H9 (cell line): ENCODE results near the gene SETBP1. TPM values are rescaled to one million over a fixed set of nuclear protein-coding genes. Genes with fewer than 3 reads are reported as not detected.
"Not testable (repeated sequence)": the region's sequence is repeated elsewhere in the genome, so short reads cannot be mapped to it uniquely, and the experiment has no call there.

ENCODE experiments used
- DNase-seq: peaks from one replicate; pipeline ENCODE4 v3.0.0-alpha.2; 2017
- H2AFZ ChIP-seq: one replicate; pipeline ENCODE4 v1.6.1; 2013; ENCODE audit warnings: mild to moderate bottlenecking, low read length, control low read depth, moderate library complexity
- H2AK5ac ChIP-seq: 2 replicates; pipeline ENCODE4 v1.6.1; 2013; ENCODE audit warnings: low read length, control low read depth, mixed read lengths; ENCODE audit not compliant: insufficient read length
- H2BK120ac ChIP-seq: one replicate; pipeline ENCODE4 v1.6.1; 2013; ENCODE audit warnings: low read depth, mild to moderate bottlenecking, low read length, control low read depth, inconsistent platforms; ENCODE audit not compliant: poor library complexity, severe bottlenecking
- H2BK12ac ChIP-seq: 2 replicates; pipeline ENCODE4 v1.6.1; 2013; ENCODE audit warnings: low read length, control low read depth, mixed read lengths, low read depth; ENCODE audit not compliant: insufficient read length
- H2BK15ac ChIP-seq: 2 replicates; pipeline ENCODE4 v1.6.1; 2013; ENCODE audit warnings: low read depth, low read length, control low read depth
- H2BK20ac ChIP-seq: one replicate; pipeline ENCODE4 v1.6.1; 2013; ENCODE audit warnings: low read depth, mild to moderate bottlenecking, low read length, control low read depth, inconsistent platforms; ENCODE audit not compliant: poor library complexity, severe bottlenecking
- H2BK5ac ChIP-seq: 2 replicates; pipeline ENCODE4 v1.6.1; 2013; ENCODE audit warnings: low read length, control low read depth, mixed read lengths; ENCODE audit not compliant: insufficient read length
- H3K14ac ChIP-seq: 2 replicates; pipeline ENCODE4 v1.6.1; 2013; ENCODE audit warnings: low read length, control low read depth; ENCODE audit not compliant: insufficient read depth
- H3K18ac ChIP-seq: 2 replicates; pipeline ENCODE4 v1.6.1; 2013; ENCODE audit warnings: low read depth, mild to moderate bottlenecking, mixed read lengths, low read length, control low read depth; ENCODE audit not compliant: insufficient read length
- H3K23ac ChIP-seq: 2 replicates; pipeline ENCODE4 v1.6.1; 2013; ENCODE audit warnings: low read length, control low read depth, mixed read lengths, low read depth; ENCODE audit not compliant: insufficient read length
- H3K23me2 ChIP-seq: 2 replicates; pipeline ENCODE4 v1.6.1; 2013; ENCODE audit warnings: low read depth, mild to moderate bottlenecking, mixed read lengths, low read length, control low read depth; ENCODE audit not compliant: insufficient read length, poor library complexity, severe bottlenecking
- H3K27ac ChIP-seq: 2 replicates; pipeline ENCODE4 v1.5.1; 2013; ENCODE audit warnings: low read length, control low read depth, mixed read lengths, low read depth; ENCODE audit not compliant: insufficient read length
- H3K27me3 ChIP-seq: 2 replicates; pipeline ENCODE4 v1.6.1; 2013; ENCODE audit warnings: low read length, control low read depth, inconsistent platforms; ENCODE audit not compliant: insufficient read depth
- H3K4ac ChIP-seq: 2 replicates; pipeline ENCODE4 v1.6.1; 2013; ENCODE audit warnings: low read depth, mild to moderate bottlenecking, control low read depth, inconsistent platforms, low read length, moderate library complexity
- H3K4me1 ChIP-seq: 2 replicates; pipeline ENCODE4 v1.6.1; 2013; ENCODE audit warnings: low read length, control low read depth, inconsistent platforms; ENCODE audit not compliant: insufficient read depth
- H3K4me2 ChIP-seq: 2 replicates; pipeline ENCODE4 v1.6.1; 2013; ENCODE audit warnings: low read length, control low read depth, mixed read lengths; ENCODE audit not compliant: insufficient read length, insufficient read depth
- H3K56ac ChIP-seq: 2 replicates; pipeline ENCODE4 v1.6.1; 2013; ENCODE audit warnings: low read depth, mild to moderate bottlenecking, mixed read lengths, low read length, control low read depth; ENCODE audit not compliant: insufficient read length
- H3K79me1 ChIP-seq: 2 replicates; pipeline ENCODE4 v1.6.1; 2013; ENCODE audit warnings: low read depth, mild to moderate bottlenecking, moderate library complexity, low read length, control low read depth, inconsistent platforms; ENCODE audit not compliant: insufficient read depth, poor library complexity, severe bottlenecking
- H3K79me2 ChIP-seq: 2 replicates; pipeline ENCODE4 v1.6.1; 2013; ENCODE audit warnings: low read length, control low read depth, inconsistent platforms; ENCODE audit not compliant: insufficient read depth
- H3K9ac ChIP-seq: 2 replicates; pipeline ENCODE4 v1.6.1; 2013; ENCODE audit warnings: low read length, control low read depth, mixed read lengths; ENCODE audit not compliant: insufficient read length; ENCODE audit errors: extremely low read depth
- H3K9me3 ChIP-seq: one replicate; pipeline ENCODE4 v1.6.1; 2013; ENCODE audit warnings: low read depth, low read length, inconsistent platforms; ENCODE audit not compliant: control insufficient read depth
- H3T11ph ChIP-seq: one replicate; pipeline ENCODE4 v1.6.1; 2013; ENCODE audit warnings: mild to moderate bottlenecking, low read length, control low read depth, inconsistent platforms
- H4K20me1 ChIP-seq: one replicate; pipeline ENCODE4 v1.6.1; 2013; ENCODE audit not compliant: control insufficient read depth, insufficient read length, insufficient read depth
- H4K5ac ChIP-seq: 2 replicates; pipeline ENCODE4 v1.6.1; 2013; ENCODE audit warnings: low read depth, mild to moderate bottlenecking, mixed read lengths, low read length, control low read depth; ENCODE audit not compliant: insufficient read length
- H4K8ac ChIP-seq: replicated peaks from 2 replicates; pipeline ENCODE4 v1.6.1; 2013; ENCODE audit warnings: low read length, control low read depth, mixed read lengths, low read depth; ENCODE audit not compliant: insufficient read length
- H4K91ac ChIP-seq: 2 replicates; pipeline ENCODE4 v1.6.1; 2013; ENCODE audit warnings: low read depth, mild to moderate bottlenecking, moderate library complexity, mixed read lengths, low read length, control low read depth; ENCODE audit not compliant: insufficient read length
- H3K27ac Mint-ChIP-seq, 3 experiments: 2 replicates in 2 of 3; 3 replicates in 1 of 3; pipeline ENCODE4 v1.8.0; 2020 to 2021; ENCODE audit warnings: mixed read lengths in 3 of 3, mild to moderate bottlenecking in 1 of 3, moderate library complexity in 1 of 3
- H3K27me3 Mint-ChIP-seq: 2 replicates; pipeline ENCODE4 v1.8.0; 2021; ENCODE audit warnings: low read depth, mild to moderate bottlenecking, moderate library complexity, mixed read lengths
- H3K36me3 Mint-ChIP-seq, 3 experiments: 2 replicates in 2 of 3; 3 replicates in 1 of 3; pipeline ENCODE4 v1.8.0; 2020 to 2021; ENCODE audit warnings: low read depth in 3 of 3, mixed read lengths in 3 of 3; ENCODE audit not compliant: insufficient read depth in 1 of 3
- H3K4me1 Mint-ChIP-seq, 2 experiments: 2 replicates each; pipeline ENCODE4 v1.8.0; 2020; ENCODE audit warnings: mixed read lengths in 2 of 2
- H3K4me3 Mint-ChIP-seq, 2 experiments: 2 replicates in 1 of 2; 3 replicates in 1 of 2; pipeline ENCODE4 v1.8.0; 2020 to 2021; ENCODE audit warnings: mild to moderate bottlenecking in 2 of 2, mixed read lengths in 2 of 2, moderate library complexity in 1 of 2
- H3K9me3 Mint-ChIP-seq, 2 experiments: 2 replicates in 1 of 2; 3 replicates in 1 of 2; pipeline ENCODE4 v1.8.0; 2020; ENCODE audit warnings: mild to moderate bottlenecking in 2 of 2, mixed read lengths in 2 of 2, moderate library complexity in 1 of 2
- CTCF ChIP-seq: fragments of 200-600 bp; sonication (generic); conservative IDR thresholded peaks from 3 replicates; pipeline ENCODE4 v1.8.0; 2021; ENCODE audit warnings: antibody characterized with exemption, mild to moderate bottlenecking
- WGBS: extraction: QIAGEN DNeasy Blood & Tissue Kit; methylation state at CpG from one replicate; pipeline ENCODE4 v1.1.7; 2013; ENCODE audit warnings: missing lambda C conversion rate, low lambda C conversion rate, mixed read lengths; ENCODE audit not compliant: insufficient read length; ENCODE audit errors: extremely low coverage; 5-methylcytosine and 5-hydroxymethylcytosine counted together
- total RNA-seq: library from RNA; stranded (reverse); gene quantifications from 2 replicates; pipeline ENCODE4 v1.2.1, GENCODE V29; 2021

The SETBP1 gene
- total RNA-seq, 1 experiment from 2014 or later: 4.6 TPM

GRCh38 chr18:44799907-44800421 is 119.3 kb downstream of the SETBP1 start:
- no peak overlapping the region for H4K8ac ChIP-seq
- Mint-ChIP-seq H3K27me3 (no peaks in the 10 kb centered on the region; the same call in 1 of the 2 replicates), H3K27ac (no peak overlapping the region), H3K4me1 (peaks cover 20 to 22% of the 10 kb centered on the region in 2 experiments), H3K4me3 (no peak overlapping the region), H3K36me3 (peaks cover 5 to 12% (median 7%) of the 10 kb centered on the region in 3 experiments), H3K9me3 (peaks cover 3 to 5% of the 10 kb centered on the region in 2 experiments; a peak in 4 of 5 replicates)
- H2AFZ ChIP-seq: no peak overlapping the region
- H2BK12ac ChIP-seq: no peak overlapping the region
- H3K27ac ChIP-seq: no peak overlapping the region
- no peak overlapping the region for H3K4me2 ChIP-seq
- no peak overlapping the region for H3K23ac ChIP-seq
- no peak overlapping the region for H2BK15ac ChIP-seq
- no peak overlapping the region for H2BK5ac ChIP-seq
- WGBS: no CpG with 5 or more reads among the region's 1 CpG
- no peak overlapping the region for H3T11ph ChIP-seq
- H3K4ac ChIP-seq: no peak overlapping the region
- H3K4me1 ChIP-seq: peaks cover 6% of the 10 kb centered on the region; the same call in 1 of the 2 replicates
- no peak for TF ChIP-seq CTCF
- H3K14ac ChIP-seq: no peak overlapping the region
- H3K9ac ChIP-seq: no peak overlapping the region
- no peaks in the 10 kb centered on the region for H3K27me3 ChIP-seq
- no peak for DNase-seq
- no peaks in the 10 kb centered on the region for H3K79me2 ChIP-seq
- H3K9me3 ChIP-seq: no peaks in the 10 kb centered on the region
- no peak overlapping the region for H4K5ac ChIP-seq
- no peak overlapping the region for H2BK20ac ChIP-seq
- no peak overlapping the region for H3K18ac ChIP-seq
- no peaks in the 10 kb centered on the region for H4K20me1 ChIP-seq
- no peak overlapping the region for H2BK120ac ChIP-seq
- H3K23me2 ChIP-seq: no peaks in the 10 kb centered on the region
- H3K79me1 ChIP-seq: no peaks in the 10 kb centered on the region
- H3K56ac ChIP-seq: no peak overlapping the region
- no peak overlapping the region for H2AK5ac ChIP-seq
- H4K91ac ChIP-seq: no peak overlapping the region

- H3K9ac ChIP-seq, H3T11ph ChIP-seq, H4K5ac ChIP-seq, H3K79me2 ChIP-seq, H2BK120ac ChIP-seq, H4K8ac ChIP-seq, H3K4ac ChIP-seq, H3K14ac ChIP-seq, H4K91ac ChIP-seq, H3K27ac Mint-ChIP-seq, H3K79me1 ChIP-seq, H3K27ac ChIP-seq, H2AFZ ChIP-seq, H3K23me2 ChIP-seq, H3K9me3 Mint-ChIP-seq, H3K4me2 ChIP-seq, H3K4me1 ChIP-seq, H3K27me3 Mint-ChIP-seq, H3K18ac ChIP-seq, H3K27me3 ChIP-seq, H4K20me1 ChIP-seq, H2BK20ac ChIP-seq, H3K23ac ChIP-seq, H3K56ac ChIP-seq, H2AK5ac ChIP-seq, H3K4me3 Mint-ChIP-seq, H2BK5ac ChIP-seq, DNase-seq, H3K9me3 ChIP-seq, H2BK15ac ChIP-seq, H2BK12ac ChIP-seq: not testable (repeated sequence)
- Mint-ChIP-seq H3K36me3 (peaks cover 5 to 12% (median 7%) of the 10 kb centered on the region in 3 experiments), H3K4me1 (peaks cover 22 to 23% of the 10 kb centered on the region in 2 experiments)
- WGBS: no CpG with 5 or more reads among the region's 8 CpGs
These were observed 120.1 kb downstream of the SETBP1 start for GRCh38 chr18:44800766-44801165.
